GM19372 (cell line): ENCODE results near the gene SH2D7.

Experiments used
- ATAC-seq: cut with Tn5 transposase; IDR thresholded peaks from one replicate; pipeline ENCODE4 v1.9.1; 2021; ENCODE audit warnings: mild to moderate bottlenecking, low read depth, moderate library complexity; ENCODE audit not compliant: unreplicated experiment

The SH2D7 gene

GRCh38 chr15:78101423-78102105, 9.2 kb downstream of the SH2D7 start:
- no peak for ATAC-seq

- ATAC-seq: no peak
These were observed 9.8 kb downstream of the SH2D7 start for GRCh38 chr15:78102211-78102610.

- no peak for ATAC-seq
These were observed 10.4 kb downstream of the SH2D7 start for GRCh38 chr15:78102741-78103140.

- ATAC-seq: no peak
These were observed 11.2 kb downstream of the SH2D7 start for GRCh38 chr15:78103406-78104118.

GRCh38 chr15:78104119-78104479, 11.7 kb downstream of the SH2D7 start:
- no peak for ATAC-seq

GRCh38 chr15:78104566-78105475, 12.5 kb downstream of the SH2D7 start:
- ATAC-seq: no peak

GRCh38 chr15:78105476-78106241, 13.3 kb downstream of the SH2D7 start:
- ATAC-seq: no peak

GRCh38 chr15:78107471-78107870, 15.1 kb downstream of the SH2D7 start:
- ATAC-seq: no peak

- peak; percentile 45 for ATAC-seq
These were observed 16.1 kb downstream of the SH2D7 start for GRCh38 chr15:78108300-78109084.

GRCh38 chr15:78109156-78109555, 16.8 kb downstream of the SH2D7 start:
- no peak for ATAC-seq

- no peak for ATAC-seq
These were observed 17.7 kb downstream of the SH2D7 start for GRCh38 chr15:78110096-78110495.

- ATAC-seq: no peak
These were observed 18.6 kb downstream of the SH2D7 start for GRCh38 chr15:78110916-78111475.

GRCh38 chr15:78111788-78112187, 19.4 kb downstream of the SH2D7 start:
- ATAC-seq: no peak

GRCh38 chr15:78112551-78112950, 20.2 kb downstream of the SH2D7 start:
- no peak for ATAC-seq

GRCh38 chr15:78120523-78120922, 28.2 kb downstream of the SH2D7 start:
- ATAC-seq: no peak

- no peak for ATAC-seq
These were observed 32.9 kb downstream of the SH2D7 start for GRCh38 chr15:78125267-78125666.

GRCh38 chr15:78127882-78128281, 35.5 kb downstream of the SH2D7 start:
- ATAC-seq: no peak

- no peak for ATAC-seq
These were observed 36.9 kb downstream of the SH2D7 start for GRCh38 chr15:78129077-78129750.

- no peak for ATAC-seq
These were observed 37.5 kb downstream of the SH2D7 start for GRCh38 chr15:78129751-78130287.
